Measurements from ENCODE around the gene AKR1C4.
"Not testable (repeated sequence)": the region's sequence is repeated elsewhere in the genome, so short reads cannot be mapped to it uniquely, and the experiment has no call there.

Gene AKR1C4

DNA sequence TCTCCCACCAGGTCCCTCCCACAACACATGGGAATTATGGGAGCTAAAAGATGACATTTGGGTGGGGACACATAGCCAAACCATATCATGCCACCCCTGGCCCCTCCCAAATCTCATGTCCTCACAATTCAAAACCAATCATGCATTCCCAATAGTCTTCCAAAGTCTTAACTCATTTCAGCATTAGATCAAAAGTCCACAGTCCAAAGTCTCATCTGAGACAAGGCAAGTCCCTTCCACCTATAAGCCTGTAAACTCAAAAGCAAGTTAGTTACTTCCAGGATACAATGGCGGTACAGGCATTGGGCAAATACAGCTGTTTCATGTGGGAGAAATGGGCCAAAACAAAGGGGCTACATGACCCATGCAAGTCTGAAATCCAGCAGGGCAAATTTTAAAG lies 13.1 kb downstream of the AKR1C4 start:
- DNase-seq = not testable (repeated sequence)

DNA sequence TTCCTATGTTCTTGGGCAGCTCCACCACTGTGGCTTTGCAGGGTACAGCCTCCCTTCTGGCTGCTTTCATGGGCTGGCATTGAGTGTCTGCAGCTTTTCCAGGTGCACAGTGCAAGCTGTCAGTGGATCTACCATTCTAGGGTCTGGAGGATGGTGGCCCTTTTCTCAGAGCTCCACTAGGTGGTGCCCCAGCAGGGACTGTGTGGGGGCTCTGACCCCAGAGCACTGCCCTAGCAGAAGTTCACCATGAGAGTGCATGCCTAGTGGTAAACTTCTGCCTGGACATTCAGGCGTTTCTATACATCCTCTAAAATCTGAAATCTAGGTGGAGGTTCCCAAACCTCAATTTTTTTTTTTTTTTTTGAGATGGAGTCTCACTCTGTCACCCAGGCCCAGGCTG lies 13.6 kb downstream of the AKR1C4 start:
- not testable (repeated sequence) for DNase-seq

DNA sequence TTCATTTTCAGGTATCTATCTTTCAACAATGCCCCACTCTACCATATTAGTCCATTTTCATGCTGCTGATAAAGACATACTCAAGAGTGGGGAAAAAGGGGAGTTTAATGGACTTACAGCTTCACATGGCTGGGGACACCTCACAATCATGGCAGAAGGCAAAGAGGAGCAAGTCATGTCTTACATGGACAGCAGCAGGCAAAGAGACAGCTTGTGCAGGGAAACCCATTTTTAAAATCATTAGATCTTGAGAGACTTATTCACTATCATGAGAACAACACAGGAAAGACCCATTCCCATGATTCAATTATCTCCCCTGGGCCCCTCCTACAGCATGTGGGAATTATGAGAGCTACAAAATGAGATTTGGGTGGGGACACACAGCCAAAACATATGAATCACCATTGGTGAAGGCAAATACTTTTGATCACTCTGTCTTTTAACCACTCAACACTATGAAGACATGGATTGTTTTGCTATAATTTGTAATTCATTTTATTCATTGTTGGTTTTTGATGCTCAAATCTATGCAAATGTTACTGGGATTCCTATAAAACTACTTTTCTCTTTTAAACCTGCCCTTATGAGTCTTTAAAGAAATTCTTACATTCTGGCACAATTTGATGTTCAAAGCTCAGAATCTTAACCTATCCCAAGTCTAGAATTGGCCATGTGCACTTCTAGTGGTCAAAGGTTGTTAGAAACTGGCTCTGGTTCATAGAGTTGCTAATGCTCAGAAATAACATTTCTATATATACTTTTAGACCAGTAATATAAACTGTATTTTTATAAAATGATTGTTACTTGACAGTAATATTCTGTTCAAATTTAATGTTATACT lies 15.3 kb downstream of the AKR1C4 start:
- no peak for DNase-seq

DNA sequence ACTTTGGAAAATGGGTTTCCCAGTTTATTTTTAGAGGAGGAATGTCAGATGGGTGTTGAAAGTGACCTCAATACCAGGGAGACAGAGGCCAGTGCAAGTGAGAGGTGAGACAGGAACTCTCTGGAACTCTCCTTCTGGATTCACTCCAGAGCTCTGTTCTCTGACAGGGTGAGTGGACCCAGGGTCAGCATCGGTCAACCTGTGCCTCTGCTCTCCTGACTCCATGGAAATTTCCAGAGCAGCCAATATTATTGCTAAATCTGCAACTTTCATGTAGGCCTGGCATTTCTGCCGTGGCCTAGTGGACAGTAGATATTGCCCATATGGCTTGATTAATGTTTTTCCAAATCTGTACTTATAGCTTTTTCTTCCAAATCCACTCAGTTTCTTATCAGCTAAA lies 20.2 kb downstream of the AKR1C4 start:
- DNase-seq = no peak

DNA sequence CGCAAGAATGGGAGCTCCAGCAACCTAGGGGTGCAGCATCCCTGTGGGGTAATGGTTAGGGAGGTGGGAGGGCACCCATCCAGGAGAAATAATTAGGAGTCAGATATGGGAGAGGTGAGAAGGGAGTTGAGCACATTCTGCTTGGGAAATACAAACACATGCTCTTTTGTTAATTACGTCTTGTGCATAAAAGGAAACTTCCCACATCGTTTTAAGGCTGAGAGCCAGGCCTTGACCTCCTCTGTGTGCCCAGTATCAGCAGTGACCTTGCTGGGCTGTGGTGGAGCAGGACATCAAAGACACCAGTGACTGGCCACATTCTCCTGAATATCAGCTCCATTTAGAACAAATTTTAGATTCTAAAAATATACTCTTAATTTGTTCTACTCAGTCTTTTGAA lies 22.6 kb downstream of the AKR1C4 start:
- DNase-seq = no peak

DNA sequence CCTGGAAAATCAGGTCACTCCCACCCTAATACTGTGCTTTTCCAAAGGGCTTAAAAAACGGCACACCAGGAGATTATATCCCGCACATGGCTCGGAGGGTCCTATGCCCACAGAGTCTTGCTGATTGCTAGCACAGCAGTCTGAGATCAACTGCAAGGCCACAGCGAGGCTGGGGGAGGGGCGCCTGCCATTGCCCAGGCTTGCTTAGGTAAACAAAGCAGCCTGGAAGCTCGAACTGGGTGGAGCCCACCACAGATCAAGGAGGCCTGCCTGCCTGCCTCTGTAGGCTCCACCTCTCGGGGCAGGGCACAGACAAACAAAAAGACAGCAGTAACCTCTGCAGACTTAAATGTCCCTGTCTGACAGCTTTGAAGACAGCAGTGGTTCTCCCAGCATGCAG lies 26.3 kb downstream of the AKR1C4 start:
- not testable (repeated sequence) for DNase-seq

DNA sequence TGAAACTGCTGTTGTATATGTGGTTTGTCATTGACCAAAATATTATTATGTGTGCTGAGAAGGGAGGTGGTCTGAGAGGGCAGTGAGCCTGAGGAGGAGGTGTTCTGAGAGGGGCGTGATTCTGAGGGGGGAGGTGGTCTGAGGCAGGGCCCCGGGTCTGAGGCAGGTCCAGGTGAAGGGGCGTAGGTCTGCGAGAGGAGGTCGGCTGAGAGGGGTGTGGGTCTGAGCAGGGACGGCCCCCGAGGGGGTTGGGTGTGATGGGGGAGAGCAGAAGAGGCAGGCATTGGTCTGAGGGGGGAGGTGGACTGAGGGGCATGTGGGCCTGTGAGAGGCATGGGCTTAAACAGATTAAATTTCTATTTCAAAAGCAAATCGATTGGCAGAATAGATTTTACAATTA lies 32.4 kb downstream of the AKR1C4 start:
- DNase-seq = no peak

DNA sequence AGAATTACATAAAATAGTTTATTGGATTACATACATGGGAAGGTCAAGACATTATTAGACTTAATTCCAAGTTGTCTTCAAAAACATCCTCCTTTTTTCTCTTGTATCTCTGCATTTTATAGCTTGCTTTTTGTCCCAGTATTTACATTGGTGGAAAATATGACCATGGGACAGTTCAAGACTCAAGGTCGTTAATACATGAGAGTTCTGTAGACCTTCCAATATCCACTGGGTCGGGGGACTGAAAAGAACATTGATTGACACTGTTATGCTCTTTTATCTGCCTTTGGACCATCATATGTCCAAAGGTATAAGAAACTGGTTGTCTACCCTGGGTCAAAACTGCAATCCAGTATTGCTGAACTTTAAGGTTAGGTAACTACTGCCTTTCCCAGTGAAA lies 36.7 kb downstream of the AKR1C4 start:
- no peak for DNase-seq

DNA sequence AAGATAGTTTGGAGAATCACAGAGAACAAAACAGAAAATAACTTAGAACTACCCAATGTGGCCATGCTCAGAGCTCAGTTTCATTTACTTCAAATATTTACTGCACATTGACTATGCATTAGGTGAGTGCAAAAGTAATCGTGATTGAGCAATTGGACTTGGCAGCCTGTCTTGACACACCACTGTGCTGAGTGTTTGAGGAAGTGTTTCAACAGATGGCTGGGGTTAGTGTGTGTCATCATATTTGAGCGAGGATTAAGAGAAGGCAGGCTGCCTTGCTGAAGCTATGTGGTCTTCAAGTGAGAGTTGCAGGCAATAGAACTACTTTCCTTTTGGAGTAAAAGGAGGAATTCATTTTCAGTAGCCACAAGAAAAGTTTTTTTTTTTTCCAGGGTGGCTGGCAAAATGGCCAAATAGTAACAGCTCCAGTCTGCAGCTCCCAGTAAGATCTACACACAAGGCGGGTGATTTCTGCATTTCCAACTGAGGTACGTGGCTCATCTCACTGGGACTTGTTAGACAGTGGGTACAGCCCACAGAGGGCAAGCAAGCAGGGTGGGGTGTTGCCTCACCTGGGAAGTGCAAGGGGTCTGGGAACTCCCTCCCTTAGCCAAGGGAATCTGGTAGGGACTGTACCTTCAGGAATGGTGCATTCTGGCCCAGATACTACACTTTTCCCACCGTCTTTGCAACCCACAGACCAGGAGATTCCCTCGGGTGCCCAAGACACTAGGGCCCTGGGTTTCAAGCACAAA lies 37.6 kb downstream of the AKR1C4 start:
- DNase-seq = no peak

DNA sequence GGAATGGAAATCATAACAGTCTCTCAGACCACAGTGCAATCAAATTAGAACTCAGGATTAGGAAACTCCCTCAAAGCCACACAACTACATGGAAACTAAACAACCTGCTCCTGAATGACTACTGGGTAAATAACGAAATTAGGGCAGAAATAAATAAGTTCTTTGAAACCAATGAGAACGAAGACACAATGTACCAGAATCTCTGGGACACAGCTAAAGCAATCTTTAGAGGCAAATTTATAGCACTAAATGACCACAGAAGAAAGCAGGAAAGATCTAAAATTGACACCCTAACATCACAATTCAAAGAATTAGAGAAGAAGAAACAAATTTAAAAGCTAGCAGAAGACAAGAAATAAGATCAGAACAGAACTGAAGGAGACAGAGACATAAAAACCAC lies 40.9 kb downstream of the AKR1C4 start:
- DNase-seq = not testable (repeated sequence)

DNA sequence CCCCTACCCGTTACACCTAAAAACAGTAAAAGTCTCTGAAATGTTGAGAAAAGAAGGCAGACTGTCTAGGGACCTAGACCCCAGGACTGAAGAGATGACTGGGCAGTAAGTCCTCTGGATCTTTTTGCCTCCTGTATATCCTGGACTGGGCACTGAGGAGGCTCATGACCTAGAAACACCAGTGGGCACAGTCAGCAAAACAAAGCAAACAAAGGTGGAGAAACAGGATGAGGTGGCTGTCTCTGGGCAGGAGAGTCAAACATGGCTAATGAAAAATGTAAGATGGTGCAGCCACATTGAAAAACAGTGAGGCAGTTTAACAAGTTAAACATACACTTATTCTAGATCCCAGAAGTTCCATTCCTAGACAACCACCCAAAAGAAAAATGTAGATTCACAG lies 45.9 kb downstream of the AKR1C4 start:
- no peak for DNase-seq

DNA sequence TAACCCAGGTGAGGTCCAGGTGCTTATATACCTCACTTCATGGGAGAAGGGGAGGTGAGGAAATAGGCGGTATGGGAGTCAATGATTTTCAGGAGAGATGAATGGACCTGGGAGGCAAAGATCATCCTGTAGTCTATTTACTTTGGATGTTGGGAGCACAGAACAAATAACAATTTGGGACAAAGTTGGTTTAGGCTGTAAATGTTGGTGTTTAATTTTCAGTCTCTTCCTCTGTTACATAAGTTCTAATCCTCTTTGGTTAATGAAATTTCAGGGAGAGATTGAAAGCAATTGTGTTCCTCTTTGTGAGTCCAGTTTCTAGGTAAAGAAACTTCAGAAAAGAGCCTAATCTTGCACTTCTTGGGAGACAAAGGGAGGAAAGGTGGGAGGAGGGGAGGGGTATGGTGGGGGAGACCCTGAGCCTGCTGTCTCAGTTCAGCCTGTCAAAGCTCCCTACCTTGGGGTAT lies 46.9 kb downstream of the AKR1C4 start:
- no peak for DNase-seq

DNA sequence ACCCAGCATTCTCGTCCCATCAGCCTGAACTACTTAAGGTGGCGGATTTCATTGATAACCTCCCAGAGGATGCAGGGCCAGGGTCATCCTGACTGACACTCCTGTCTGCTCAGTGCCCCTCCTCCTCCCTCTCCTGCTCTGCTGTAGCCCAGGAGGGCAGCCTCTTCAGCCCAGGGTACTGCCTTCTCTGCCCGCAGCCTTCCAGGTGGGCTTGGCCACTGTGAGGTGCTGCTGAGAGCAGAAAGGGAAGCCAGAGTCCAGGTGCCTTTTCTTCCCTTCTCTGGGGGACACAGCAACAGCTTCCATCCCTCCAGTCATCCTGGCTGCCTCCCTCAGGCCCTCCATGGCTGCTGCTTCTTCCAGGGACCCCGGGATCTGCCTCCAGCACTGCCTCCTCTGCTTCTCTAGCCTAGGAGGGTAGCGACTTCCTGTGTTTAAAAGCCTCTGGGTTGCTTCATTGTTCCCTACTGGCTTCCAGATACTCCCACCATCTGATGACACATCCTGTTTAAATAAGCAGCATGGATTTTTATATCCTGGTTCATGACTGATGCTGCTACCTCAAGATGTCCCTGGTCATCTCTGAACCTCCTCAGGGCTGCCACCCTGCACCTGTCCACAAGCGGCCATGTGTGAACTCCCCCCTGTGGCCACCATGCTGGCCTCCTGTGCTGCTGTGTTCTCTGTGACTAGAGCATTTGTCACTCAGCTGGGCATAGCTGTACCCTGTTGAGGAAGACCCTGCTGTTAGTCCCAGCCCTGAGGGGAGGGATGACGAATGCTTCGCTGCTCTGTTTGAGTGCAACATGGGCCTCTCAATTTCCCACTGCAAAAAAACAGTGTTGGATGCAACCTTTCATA lies 55.8 kb downstream of the AKR1C4 start:
- DNase-seq = peak in 1 of 5 experiments; percentile 7

DNA sequence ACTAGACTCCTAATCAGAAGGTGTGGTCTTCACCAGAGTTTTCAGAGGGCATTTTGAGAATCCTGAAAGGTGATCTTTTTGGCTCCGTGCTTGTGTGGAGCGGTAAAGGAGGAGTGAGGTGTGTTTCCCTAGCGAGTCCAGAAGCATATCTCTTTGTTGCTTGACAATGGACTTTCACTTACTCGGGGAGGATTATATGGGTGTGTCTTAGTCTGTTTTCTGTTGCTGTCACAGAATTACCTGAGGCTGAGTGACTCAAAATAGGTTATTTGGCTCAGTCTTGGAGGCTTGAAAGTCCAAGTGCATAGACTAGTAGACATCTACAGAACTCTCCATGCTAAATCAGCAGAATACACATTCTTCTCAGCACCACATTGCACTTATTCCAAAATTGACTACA lies 57.9 kb downstream of the AKR1C4 start:
- DNase-seq = no peak

DNA sequence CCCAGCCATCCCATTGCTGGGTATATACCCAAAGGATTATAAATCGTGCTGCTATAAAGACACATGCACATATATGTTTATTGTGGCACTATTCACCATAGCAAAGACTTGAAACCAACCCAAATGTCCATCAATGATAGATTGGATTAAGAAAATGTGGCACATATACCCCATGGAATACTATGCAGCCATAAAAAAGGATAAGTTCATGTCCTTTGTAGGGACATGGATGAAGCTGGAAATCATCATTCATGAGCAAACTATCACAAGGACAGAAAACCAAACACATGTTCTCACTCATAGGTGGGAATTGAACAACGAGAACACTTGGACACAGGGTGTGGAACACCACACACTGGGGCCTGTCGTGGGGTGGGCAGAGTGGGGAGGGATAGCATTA lies 61.1 kb downstream of the AKR1C4 start:
- DNase-seq = not testable (repeated sequence)

DNA sequence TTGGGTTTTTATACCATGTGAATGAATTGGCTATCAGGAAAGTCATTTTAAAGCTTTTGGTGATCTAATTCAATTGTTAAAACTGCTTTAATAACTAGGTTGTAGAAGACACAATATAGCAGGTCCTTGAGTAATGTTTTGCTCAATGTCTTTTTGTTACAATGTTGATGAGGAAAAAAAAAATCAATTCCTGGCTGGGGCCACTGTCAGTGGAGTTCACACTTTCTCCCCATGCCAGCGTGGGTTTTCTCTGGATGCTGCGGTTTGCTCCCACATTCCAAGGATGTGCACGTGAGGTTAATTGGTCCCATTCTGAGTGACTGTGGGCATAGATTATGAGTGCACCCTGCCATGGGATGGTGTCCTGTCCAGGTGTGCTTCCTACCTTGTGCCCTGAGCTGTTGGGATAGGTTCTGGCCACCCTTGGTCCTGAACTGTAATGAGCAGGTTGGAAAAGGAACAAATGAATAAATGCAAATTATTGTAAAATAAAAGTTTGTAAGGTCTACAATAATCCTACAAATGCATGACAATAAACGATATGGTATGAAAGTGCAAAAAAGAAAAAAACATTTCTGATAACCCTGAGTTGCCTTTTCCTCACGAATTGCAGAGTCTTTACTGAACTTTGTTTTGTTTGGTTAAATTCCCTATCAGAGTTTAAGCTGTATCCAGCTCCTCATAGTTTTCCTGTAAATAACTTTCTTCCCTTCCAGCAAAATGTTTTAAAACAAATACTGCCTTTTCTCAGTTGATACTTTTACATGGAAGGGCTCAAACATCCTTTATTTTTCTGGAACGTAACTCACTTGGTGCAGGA lies 62.7 kb downstream of the AKR1C4 start:
- no peak for DNase-seq

DNA sequence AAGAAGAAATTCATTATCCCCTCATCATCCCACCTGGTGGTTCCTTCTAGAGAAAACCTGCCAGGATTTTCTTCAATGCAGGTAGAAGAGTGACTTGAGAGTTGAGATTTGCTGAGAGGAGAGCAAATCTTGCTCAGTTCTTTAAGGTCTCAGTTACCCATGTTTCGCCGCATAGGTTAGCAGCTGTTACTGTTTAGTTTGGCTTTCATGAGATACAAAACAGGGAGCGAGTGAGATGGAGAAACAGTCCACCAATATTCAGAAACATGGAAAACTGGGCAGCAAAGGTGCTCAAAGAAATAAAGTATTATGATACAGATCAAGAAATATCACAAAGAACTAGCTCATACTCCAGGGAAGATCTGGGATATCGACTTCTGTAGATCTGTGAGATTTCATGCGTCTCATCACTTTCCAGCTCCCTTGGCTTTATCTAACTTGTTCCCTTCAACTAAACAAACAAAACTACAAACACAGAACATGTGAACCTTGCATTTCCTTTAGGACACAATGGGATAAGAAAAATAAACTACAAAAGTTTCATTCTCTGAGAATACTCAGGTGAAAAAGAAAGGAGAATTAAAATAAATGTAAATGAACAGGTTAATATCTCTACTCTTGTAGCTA lies 63.4 kb downstream of the AKR1C4 start:
- no peak for DNase-seq

DNA sequence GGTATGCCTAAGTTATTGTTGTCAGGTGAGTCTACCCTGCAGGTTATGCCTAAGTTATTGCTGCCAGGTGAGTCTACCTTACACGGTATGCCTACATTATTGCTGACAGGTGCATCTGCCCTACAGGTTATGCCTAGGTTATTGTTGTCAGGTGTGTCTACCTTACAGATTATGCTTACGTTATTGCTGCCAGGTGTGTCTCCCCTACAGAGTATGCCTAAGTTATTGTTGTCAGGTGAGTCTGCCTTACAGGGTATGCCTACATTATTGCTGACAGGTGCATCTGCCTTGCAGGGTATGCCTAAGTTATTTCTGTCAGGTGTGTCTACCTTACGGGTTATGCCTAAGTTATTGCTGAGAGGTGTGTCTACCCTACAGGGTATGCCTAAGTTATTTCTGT lies 64.2 kb downstream of the AKR1C4 start:
- no peak for DNase-seq

DNA sequence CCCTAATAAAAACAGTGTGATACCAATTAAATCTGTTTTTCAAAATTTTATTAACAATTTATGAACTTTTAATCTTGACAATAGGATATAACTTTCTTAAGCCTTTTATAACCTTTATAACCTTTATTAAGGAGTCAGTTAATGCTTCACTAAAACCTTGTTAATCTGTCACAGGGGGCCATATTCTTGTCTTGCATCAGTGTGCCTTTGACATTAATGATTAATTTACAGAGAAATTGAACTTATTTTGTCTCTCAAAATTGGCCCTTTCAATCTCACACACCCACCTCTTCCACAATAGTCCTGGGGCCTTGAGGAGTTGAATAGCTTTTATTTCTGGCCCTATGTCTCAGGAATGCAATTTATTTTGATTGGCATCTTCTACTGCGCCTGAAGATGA lies 68.5 kb downstream of the AKR1C4 start:
- no peak for DNase-seq

DNA sequence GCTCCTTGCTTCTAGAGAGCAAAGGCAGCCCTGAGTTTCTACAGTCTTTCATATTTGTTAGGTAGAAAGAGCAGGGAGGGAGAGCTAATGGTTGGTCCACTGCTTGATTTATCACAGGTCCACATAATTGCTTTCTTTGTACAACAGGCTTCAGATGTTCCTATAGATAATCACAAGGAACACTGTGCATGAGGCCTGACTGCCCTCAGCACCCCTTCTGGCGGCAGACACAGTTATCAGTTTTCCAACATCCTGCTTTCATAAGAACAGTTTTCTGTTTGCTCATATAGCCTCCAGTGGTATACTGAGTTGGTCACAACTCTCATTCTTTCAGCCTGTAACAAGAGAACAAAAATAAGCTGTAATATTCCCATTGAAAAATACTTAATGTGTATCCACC lies 69.7 kb downstream of the AKR1C4 start:
- no peak for DNase-seq

DNA sequence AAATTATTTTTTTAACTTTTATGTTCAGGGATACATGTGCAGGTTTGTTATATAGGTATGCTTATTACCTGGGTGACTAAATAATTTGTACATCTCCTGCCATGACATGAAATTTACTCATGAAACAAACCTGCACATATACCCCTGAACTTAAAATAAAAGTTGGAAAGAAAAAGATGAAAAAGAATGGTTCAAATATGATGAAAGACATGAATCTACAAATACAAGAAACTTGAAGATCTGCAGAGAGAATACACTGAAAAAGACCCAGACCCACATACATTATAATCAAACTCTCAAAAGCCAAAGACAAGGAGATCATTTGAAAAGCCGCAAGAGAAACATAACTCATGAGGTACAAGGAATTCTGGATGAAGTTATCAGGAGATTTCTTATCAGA lies 70.2 kb downstream of the AKR1C4 start:
- DNase-seq = no peak

DNA sequence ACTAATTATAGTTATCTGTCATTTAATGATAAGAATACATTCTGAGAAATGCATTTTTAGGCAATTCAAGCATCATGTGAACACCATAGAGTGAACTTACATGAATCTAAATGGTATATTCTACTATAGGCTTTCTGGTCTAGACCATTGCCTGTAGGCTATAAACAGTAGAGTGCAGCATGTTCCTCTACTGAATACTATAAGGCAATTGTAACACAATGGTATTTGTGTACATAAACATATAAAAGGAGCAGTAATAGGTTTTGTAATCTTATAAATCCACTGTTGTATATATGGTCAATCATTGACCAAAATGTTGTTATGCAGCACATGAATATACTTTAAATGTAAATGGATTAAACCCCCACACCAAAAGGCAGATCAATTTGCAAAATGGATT lies 71.6 kb downstream of the AKR1C4 start:
- DNase-seq = no peak
